Renal cortex interstitium (tissue), 11 donors: Measurements from ENCODE around the gene EXOC3L4. TPM values are rescaled to one million over a fixed set of nuclear protein-coding genes. Genes with fewer than 3 reads are reported as not detected.
"Not testable (repeated sequence)": the region's sequence is repeated elsewhere in the genome, so short reads cannot be mapped to it uniquely, and the experiment has no call there.

Experiments
- DNase-seq, 11 donors: peaks; one replicate each; pipeline ENCODE4 v3.0.0-alpha.2; 2013; ENCODE audit warnings: low read depth in 9 of 11, low spot score in 4 of 11; ENCODE audit errors: extremely low read depth in 1 of 11
- polyA plus RNA-seq, 3 donors: library from polyadenylated mRNA; unstranded; fragments of 120-200 nt; gene quantifications; one replicate each; pipeline ENCODE4 v1.2.1, GENCODE V29; 2013; ENCODE audit not compliant: insufficient read length in 3 of 3

The EXOC3L4 gene
- polyA plus RNA-seq, 3 donors: 2.4 to 8.7 (median 4.5) TPM

DNA sequence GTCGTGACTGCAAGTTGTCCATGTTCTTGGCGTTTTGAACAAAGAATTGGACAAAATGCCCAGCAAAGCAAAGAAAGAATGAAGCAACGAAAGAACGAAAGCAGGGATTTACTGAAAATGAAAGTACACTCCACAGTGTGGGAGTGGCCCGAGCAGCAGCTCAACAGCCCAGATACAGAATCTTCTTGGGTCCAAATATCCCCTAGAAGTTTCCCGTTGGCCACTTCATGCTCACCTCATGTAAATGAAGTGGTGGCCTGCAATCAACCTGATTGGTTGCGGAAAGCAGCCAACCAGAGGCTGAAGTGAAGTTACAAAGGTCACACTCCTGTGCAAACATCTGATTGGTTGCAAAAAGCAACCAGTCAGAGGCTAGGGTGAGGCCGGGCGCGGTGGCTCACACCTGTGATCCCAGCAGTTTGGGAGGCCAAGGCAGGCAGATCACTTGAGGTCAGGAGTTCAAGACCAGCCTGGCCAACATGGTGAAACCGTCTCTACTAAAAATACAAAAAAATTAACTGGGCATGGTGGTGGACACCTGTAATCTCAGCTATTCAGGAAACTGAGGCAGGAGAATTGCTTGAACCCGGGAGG lies 20.7 kb downstream of the EXOC3L4 start:
- not testable (repeated sequence) for DNase-seq

- DNase-seq: no peak
Observed at GRCh38 chr14:103115845-103116572, 21.5 kb downstream of the EXOC3L4 start.

GRCh38 chr14:103116636-103117035 lies 22.1 kb downstream of the EXOC3L4 start:
- no peak for DNase-seq

DNA sequence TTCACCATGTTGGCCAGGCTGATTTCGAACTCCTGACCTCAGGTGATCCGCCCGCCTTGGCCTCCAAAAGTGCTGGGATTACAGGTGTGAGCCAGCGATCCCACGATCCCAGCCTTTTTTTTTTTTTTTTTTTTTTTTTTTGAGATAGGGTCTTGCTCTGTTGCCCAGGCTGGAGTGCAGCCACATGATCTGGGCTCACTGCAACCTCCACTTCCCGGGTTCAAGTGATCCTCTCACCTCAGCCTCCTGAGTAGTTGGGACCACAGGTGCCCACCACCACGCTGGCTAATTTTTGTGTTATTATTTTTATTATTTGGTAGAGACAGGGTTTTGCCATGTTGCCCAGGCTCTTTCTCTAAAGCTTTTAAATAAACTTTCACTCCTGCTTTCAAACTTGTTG lies 23.0 kb downstream of the EXOC3L4 start:
- not testable (repeated sequence) for DNase-seq

DNA sequence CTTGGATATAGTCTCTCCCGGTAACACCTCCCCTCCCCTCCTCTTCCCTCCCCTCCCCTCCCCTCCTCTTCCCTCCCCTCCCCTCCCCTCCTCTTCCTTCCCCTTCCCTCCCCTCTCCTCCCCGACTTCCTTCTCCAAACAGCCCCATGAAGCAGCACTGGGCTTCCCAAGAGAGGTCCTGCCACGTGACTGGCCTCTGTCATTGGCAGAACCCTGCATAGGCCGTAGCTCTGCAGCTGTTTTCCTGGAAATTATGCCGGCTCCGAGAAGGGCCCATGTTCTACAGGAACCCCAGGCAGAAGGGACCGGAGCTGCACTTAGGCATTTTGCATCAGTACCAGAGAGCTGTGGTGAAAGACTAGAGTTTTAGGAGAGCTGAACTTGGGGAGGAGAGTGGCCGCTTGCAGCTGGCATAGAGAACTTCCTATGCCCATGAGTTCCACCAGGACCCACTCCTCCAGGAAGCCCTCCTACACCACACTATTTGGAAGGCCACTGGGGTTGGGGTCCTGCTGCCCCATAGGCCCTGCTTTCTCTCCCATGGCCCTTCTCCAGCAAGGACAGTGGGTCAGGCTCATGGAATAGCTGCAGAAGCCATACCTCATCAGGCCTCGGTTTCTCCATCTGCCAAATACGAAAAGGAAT lies 23.6 kb downstream of the EXOC3L4 start:
- DNase-seq: no peak

DNA sequence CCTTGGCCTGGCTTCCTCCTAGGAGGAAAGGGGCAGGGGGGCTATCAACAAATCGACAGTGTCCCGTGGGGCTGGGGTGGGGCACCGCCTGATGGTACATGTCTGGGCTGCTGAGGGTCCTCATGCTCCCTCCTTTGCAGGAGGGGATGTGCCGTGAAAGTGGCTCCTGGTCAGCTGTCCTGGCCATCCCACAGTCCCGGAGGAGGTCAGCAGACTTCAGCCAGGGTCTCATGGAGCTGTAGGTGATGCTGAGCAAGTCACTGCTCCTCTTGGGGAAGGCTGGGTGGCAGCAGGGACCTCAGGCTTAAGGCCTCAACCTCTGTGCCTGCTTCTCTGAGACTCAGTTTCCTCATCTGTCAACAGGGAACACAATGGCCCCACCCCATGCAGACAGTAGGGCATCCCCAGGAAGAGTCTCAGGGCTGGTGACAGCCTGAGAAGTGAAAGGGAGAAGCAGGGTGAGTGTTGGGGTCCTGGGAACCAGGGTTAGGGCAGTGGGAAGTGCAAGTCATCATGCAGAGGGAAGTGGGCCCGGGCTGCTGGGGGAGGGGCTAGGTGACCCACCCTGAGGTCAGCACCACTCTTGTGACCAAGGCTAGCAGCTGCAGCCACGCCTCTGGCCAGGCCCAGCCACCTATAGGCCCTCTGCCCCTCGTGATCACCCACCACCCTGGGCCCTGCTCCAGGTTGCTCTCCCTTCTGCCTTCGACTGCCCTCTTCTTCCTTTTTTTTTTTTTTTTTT lies 24.3 kb downstream of the EXOC3L4 start:
- no peak for DNase-seq

GRCh38 chr14:103119527-103119926 lies 25.0 kb downstream of the EXOC3L4 start:
- not testable (repeated sequence) for DNase-seq

DNA sequence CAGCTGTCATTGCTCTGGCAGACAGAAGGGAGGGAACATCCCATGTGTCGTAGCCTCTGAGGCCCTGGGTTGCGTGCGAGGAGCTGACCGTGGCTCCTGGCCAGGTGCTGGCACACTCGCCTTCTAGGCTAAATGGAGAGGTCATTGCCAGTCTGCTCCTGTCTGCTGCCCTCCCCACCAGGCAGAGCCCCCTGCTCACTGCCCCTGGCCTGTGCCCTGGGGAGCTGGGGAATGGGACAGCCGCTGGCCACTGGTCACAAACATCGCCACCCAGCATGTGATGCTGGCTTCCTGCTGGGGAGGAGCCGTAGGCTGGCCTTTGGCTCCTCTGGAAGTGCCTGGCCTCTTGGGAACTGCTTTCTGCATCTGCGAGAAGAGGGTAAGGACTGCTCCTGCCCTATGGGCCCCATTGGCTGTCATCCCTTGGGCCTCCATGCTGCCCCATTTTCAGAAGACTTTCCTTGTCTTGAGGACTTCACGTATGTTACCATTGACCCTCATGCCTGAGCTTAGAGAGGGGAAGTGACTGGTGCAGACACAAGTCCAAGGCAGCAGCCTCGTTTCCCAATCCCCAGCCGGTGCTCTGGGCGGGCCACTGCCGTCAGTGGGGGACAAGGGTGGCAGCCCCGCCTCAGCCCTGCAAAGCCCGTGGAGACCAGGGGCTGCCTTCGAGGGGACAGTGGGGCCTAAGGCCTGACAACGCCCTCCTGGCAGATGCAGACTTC lies 26.8 kb downstream of the EXOC3L4 start:
- no peak for DNase-seq

GRCh38 chr14:103121846-103122584 lies 27.5 kb downstream of the EXOC3L4 start:
- peak in 10 of 11 donors; percentile 78 to 94 (median 86) for DNase-seq

GRCh38 chr14:103122585-103122946 lies 28.0 kb downstream of the EXOC3L4 start:
- DNase-seq: no peak

- no peak for DNase-seq
Observed at GRCh38 chr14:103122947-103123633, 28.6 kb downstream of the EXOC3L4 start, which contains the start of gene TNFAIP2. Gene TNFAIP2, plus strand, starts transcription at chr14:103123461. Its CDS starts 2,997 bp downstream, at chr14:103126458.

DNA sequence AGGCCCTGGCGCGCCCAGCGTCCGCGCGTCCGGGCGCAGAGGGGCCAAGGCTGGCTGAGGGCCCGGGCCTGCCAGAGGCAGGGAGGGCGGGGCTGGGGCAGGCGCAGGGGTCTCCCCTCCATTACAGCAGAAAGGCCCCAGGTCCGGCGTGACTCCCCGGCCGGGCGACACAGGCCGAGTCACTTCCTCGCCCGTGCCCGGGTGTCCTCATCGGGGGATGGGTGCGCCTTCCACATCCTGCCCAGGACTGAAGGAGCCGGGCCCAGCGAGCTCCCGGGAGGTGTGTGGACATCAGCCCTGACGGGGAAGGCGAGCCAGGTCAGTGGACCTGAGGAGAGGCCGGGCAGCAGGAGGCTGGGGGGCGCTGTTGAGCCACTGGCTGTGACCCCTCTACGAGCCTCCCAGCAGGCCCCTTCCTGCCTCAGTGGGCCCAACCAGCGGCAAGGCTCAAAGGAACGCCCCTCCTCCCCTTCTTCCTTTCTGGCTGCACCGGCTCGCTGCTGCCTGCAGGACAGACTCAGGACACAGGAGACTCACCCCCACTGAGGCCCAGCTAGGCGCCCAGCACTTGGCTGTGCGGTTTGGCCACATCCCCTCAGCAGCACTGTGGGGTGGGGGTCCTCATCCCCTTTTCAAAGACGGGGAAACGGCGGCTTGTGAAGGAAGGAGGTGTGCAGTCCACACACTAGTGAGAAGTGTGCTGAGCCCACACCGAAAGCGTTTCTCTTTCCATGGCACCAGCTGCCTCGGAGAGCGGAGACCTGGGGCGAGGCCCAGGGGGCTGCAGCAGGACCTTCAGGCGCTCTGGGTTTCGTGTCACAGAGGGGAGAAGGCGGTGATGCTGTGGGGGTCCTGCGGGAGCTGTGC lies 29.3 kb downstream of the EXOC3L4 start:
- no peak for DNase-seq

GRCh38 chr14:103124501-103125001 lies 30.0 kb downstream of the EXOC3L4 start:
- DNase-seq: no peak

DNA sequence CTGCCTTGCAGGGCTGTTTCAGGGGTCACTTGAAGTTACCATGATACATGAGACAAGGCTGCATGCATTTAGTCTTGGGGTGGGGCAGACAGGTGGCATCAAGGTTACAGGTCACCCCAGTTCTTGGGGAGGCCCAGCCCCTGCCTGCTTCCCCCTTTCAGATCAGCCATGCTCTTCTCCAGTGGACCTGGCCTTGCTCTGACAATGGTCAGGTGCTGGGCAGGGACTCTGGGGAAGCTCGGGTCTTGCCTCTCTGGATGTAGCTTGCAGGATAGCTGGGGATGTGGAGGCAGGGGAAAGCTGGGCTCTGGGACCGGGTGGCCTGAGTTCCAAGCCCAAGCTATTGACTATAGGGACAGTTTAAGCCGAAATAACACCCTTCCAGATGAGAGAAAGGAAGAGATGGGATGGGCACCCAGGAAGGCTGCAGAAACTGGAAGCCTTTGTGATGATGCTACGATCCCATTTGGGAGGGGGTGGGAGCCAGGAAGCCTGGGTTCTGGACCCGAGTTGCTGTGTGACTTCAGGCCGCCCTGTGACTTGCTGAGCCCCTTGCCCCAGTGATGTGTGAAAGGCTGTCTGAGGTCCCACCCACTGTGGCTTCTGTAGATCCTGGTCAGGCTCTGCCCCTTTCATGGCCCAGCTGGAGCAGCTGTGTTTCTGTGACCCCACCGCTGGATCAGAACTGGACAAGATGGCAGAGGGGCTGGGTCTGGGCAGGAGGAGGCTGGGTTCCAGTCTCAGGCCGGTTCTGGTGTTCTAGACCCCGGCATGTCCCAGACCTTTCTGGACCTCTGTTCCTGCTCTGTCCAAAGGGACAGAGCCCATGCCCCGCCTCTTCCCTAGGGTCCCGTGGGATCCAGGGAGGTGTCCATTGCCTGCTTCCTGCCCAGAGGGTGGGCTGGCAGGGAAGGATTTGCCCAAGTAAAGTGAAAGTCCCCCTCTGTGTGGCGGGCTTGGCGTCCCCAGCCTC lies 30.9 kb downstream of the EXOC3L4 start:
- no peak for DNase-seq

GRCh38 chr14:103126088-103126872 lies 31.8 kb downstream of the EXOC3L4 start:
- no peak for DNase-seq
